Panc1 (cell line): ENCODE results near the gene ATPAF2. TPM values are rescaled to one million over a fixed set of nuclear protein-coding genes. Genes with fewer than 3 reads are reported as not detected.

Source experiments
- ATAC-seq: fragments of 200-7000 bp; cut with Tn5 transposase; 2 replicates; pipeline ENCODE4 v1.9.1; 2020; ENCODE audit warnings: mild to moderate bottlenecking, moderate library complexity
- BruUV-seq: library from RNA; stranded (reverse); fragments of 400-500 nt; replicated peaks from 2 replicates; lab custom pipeline; 2021; lab: Mats Ljungman, UMichigan
- CTCF ChIA-PET: fragments of 300-600 bp; sonication (Branson Sonifier 250); formaldehyde crosslinking; loops from one replicate; lab custom pipeline; 2022; ENCODE audit warnings: antibody characterized with exemption; lab: Charles Lee
- POLR2A ChIA-PET: fragments of 300-600 bp; sonication (Branson Sonifier 250); formaldehyde crosslinking; loops from one replicate; lab custom pipeline; 2022; ENCODE audit warnings: antibody characterized with exemption; lab: Charles Lee
- DNase-seq: peaks from one replicate; pipeline ENCODE4 v3.0.0-alpha.2; 2010; ENCODE audit warnings: low read depth, low spot score
- H3K27ac ChIP-seq: 2 replicates; pipeline ENCODE4 v1.5.1; 2011; ENCODE audit warnings: mild to moderate bottlenecking, low read length, inconsistent platforms
- H3K27me3 ChIP-seq: fragments of 200-500 bp; sonication (Bioruptor generic); 2 replicates; pipeline ENCODE4 v1.6.0; 2014; ENCODE audit warnings: low read length, inconsistent platforms; ENCODE audit not compliant: control insufficient read depth, insufficient read depth
- H3K36me3 ChIP-seq: fragments of 200-500 bp; sonication (Bioruptor generic); 2 replicates; pipeline ENCODE4 v1.5.1; 2014; ENCODE audit warnings: inconsistent platforms, mild to moderate bottlenecking, low read length, moderate library complexity; ENCODE audit not compliant: control insufficient read depth, insufficient read depth
- H3K4me1 ChIP-seq: 2 replicates; pipeline ENCODE4 v1.5.1; 2011; ENCODE audit warnings: inconsistent platforms, mild to moderate bottlenecking, low read length, moderate library complexity; ENCODE audit not compliant: control insufficient read depth, insufficient read depth
- H3K4me3 ChIP-seq, 2 experiments: 2 replicates each; pipeline ENCODE4 v1.5.1; 2011 to 2012; ENCODE audit warnings: low read depth in 2 of 2, low read length in 2 of 2, mild to moderate bottlenecking in 2 of 2, inconsistent platforms in 1 of 2, moderate library complexity in 1 of 2
- H3K9me3 ChIP-seq: fragments of 200-500 bp; sonication (Bioruptor generic); 2 replicates; pipeline ENCODE4 v1.5.1; 2014; ENCODE audit warnings: low read depth, mild to moderate bottlenecking, inconsistent platforms, low read length, moderate library complexity; ENCODE audit not compliant: control insufficient read depth, insufficient read depth
- CTCF ChIP-seq: fragments of 450-650 bp; IDR thresholded peaks from 2 replicates; pipeline ENCODE4 v1.5.1; 2017; ENCODE audit warnings: mild to moderate bottlenecking
- POLR2AphosphoS5 ChIP-seq: IDR thresholded peaks from 2 replicates; pipeline ENCODE4 v1.6.1; 2012; ENCODE audit warnings: mild to moderate bottlenecking, low read depth, low read length, moderate library complexity
- REST ChIP-seq, 2 experiments: IDR thresholded peaks; 2 replicates each; pipeline ENCODE4 v1.6.1; 2011 to 2012; ENCODE audit warnings: low read depth in 2 of 2, control low read depth in 1 of 2, low read length in 1 of 2, mild to moderate bottlenecking in 1 of 2, moderate library complexity in 1 of 2; ENCODE audit not compliant: insufficient read depth in 1 of 2
- SIN3A ChIP-seq: IDR thresholded peaks from 2 replicates; pipeline ENCODE4 v1.6.1; 2012; ENCODE audit warnings: low read depth, mild to moderate bottlenecking, low read length, moderate library complexity, borderline replicate concordance; ENCODE audit not compliant: insufficient read depth
- TCF7L2 ChIP-seq: IDR thresholded peaks from 2 replicates; pipeline ENCODE4 v1.6.1; 2011; ENCODE audit warnings: mild to moderate bottlenecking, low read depth, low read length, inconsistent platforms
- in situ Hi-C: cut with HindIII; loops from 2 replicates; pipeline ENCODE4 v1.10.0; 2016; ENCODE audit warnings: low sequenced_read_pairs, low pct_unique_long_range_greater_than_20kb
- intact Hi-C: fragments of 100-400 bp; cut with micrococcal nuclease; formaldehyde crosslinking; loops from one replicate; pipeline ENCODE4 v1.10.0; 2022; ENCODE audit not compliant: unreplicated experiment
- total RNA-seq: library from RNA; stranded (reverse); gene quantifications from one replicate; pipeline ENCODE4 v1.2.1, GENCODE V29; 2021; ENCODE audit not compliant: unreplicated experiment

The ATPAF2 gene
- total RNA-seq, 1 experiment from 2014 or later = 22.3 TPM

GRCh38 chr17:18040261-18040858 is 1.4 kb upstream of the ATPAF2 start:
- ChIA-PET CTCF (no interaction called here), POLR2A (no interaction called here)
- H3K9me3 ChIP-seq = no peaks in the 10 kb centered on the region
- no peak for TF ChIP-seq SIN3A
- no peak for TF ChIP-seq TCF7L2
- no peak for TF ChIP-seq REST (IDR thresholded peaks at IDR 0.05; ENCODE audit: insufficient read depth in 1 of 2, low read depth in 2 of 2, low read length in 1 of 2)
- TF ChIP-seq CTCF = no peak
- H3K36me3 ChIP-seq = no peaks in the 10 kb centered on the region; the same call in 1 of the 2 replicates
- BruUV-seq = no TSS peak
- no peak for ATAC-seq
- peak overlapping the region; percentile 82 to 86 for H3K4me3 ChIP-seq
- in situ Hi-C loops = no loop called here
- intact Hi-C loops = no loop called here
- H3K27ac ChIP-seq = peak overlapping the region; percentile 76
- H3K4me1 ChIP-seq = peaks cover 22% of the 10 kb centered on the region
- DNase-seq = no peak
- H3K27me3 ChIP-seq = no peaks in the 10 kb centered on the region

DNA sequence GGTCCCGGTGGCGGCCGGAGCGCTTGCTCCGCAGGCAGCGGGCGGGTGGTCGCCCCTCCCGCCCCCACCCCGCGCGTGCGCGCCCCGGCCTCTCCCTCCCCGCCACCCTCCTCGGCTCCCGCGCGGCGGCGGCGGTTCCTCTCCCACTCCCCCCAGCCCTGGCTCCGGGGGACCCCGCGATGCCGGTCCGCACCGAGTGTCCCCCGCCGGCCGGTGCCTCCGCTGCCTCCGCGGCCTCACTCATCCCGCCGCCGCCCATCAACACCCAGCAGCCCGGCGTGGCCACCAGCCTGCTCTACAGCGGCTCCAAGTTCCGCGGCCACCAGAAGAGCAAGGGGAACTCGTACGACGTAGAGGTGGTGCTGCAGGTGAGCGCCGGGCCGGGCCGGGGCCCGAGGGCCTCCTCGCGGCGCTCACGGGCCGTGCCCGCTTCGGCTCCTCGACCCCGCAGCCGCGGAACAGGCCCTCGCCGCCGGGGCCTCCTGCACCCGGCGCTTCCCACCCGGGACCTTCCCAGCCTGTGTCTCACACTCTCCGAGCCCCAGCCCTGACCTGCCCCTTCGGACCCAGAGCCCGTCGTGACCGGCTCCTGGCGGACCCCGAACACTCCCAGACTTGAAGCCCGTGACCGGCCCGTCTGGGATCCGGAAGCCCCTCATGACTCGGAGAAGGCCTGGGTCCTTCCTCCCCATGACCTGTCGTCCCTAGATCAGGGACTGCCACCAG is 730 bp upstream of the ATPAF2 start:
- BruUV-seq = no TSS peak
- ChIA-PET POLR2A (no interaction called here), CTCF (no interaction called here)
- ATAC-seq (peak; percentile 64), DNase-seq (no peak)
- H3K27me3 ChIP-seq = no peaks in the 10 kb centered on the region
- intact Hi-C loops = loop anchor here (10.0 kb wide), 1 partner anchor 215 kb away; no protein-coding TSS in a partner anchor
- TF ChIP-seq TCF7L2 (no peak), REST (IDR thresholded peaks at IDR 0.05; ENCODE audit: insufficient read depth in 1 of 2, low read depth in 2 of 2, low read length in 1 of 2) (no peak), SIN3A (no peak), POLR2AphosphoS5 (no peak), CTCF (no peak)
- no peaks in the 10 kb centered on the region for H3K9me3 ChIP-seq
- in situ Hi-C loops = no loop called here
- no peaks in the 10 kb centered on the region; the same call in 1 of the 2 replicates for H3K36me3 ChIP-seq
- H3K27ac ChIP-seq = peak overlapping the region; percentile 76
- peak overlapping the region; percentile 82 to 86 for H3K4me3 ChIP-seq
- peaks cover 22% of the 10 kb centered on the region for H3K4me1 ChIP-seq
